Heart left ventricle (tissue), 16 donors: ENCODE measurements around the gene EDN3. TPM values are rescaled to one million over a fixed set of nuclear protein-coding genes. Genes with fewer than 3 reads are reported as not detected.

Experiments
- ATAC-seq, 4 donors: fragments of 200-7000 bp; cut with Tn5 transposase; one replicate each; pipeline ENCODE4 v1.9.1; 2020 to 2022; ENCODE audit warnings: moderate library complexity in 4 of 4, mild to moderate bottlenecking in 3 of 4, moderate number of reproducible peaks in 1 of 4
- DNase-seq, 5 donors: peaks; one replicate each; pipeline ENCODE4 v3.0.0-alpha.2; 2020
- H3K27ac ChIP-seq, 12 donors: fragments of 200-600 bp; sonication (generic) in 4 of 12; one replicate each; pipeline versions ENCODE4 v1.5.0 to v1.8.0; 2016 to 2022; ENCODE audit warnings: mild to moderate bottlenecking in 2 of 12
- H3K27me3 ChIP-seq, 9 donors: fragments of 200-600 bp; sonication (generic) in 2 of 9; one replicate each; pipeline versions ENCODE4 v1.5.1 to v1.8.0; 2016 to 2022; ENCODE audit warnings: mild to moderate bottlenecking in 3 of 9
- H3K36me3 ChIP-seq, 9 donors: fragments of 200-600 bp; sonication (generic) in 2 of 9; one replicate each; pipeline versions ENCODE4 v1.5.0 to v1.8.0; 2018 to 2022; ENCODE audit warnings: mild to moderate bottlenecking in 2 of 9
- H3K4me1 ChIP-seq, 12 donors: fragments of 200-600 bp; sonication (generic) in 4 of 12; one replicate each; pipeline versions ENCODE4 v1.5.0 to v1.8.0; 2016 to 2022; ENCODE audit warnings: mild to moderate bottlenecking in 3 of 12
- H3K4me3 ChIP-seq, 12 donors: fragments of 200-600 bp; sonication (generic) in 4 of 12; one replicate each; pipeline versions ENCODE4 v1.5.0 to v1.8.0; 2017 to 2022; ENCODE audit warnings: mild to moderate bottlenecking in 9 of 12, moderate library complexity in 4 of 12
- H3K9me3 ChIP-seq, 12 donors: fragments of 200-600 bp; sonication (generic) in 4 of 12; one replicate each; pipeline versions ENCODE4 v1.5.0 to v1.8.0; 2016 to 2022; ENCODE audit warnings: mild to moderate bottlenecking in 1 of 12
- CTCF ChIP-seq, 12 donors: fragments of 200-600 bp; sonication (generic) in 4 of 12; IDR thresholded peaks; one replicate each; pipeline versions ENCODE4 v1.5.0 to v1.8.0; 2018 to 2022; ENCODE audit warnings: antibody characterized with exemption in 12 of 12, mild to moderate bottlenecking in 5 of 12
- POLR2A ChIP-seq, 2 donors: fragments of 450-650 bp; IDR thresholded peaks; one replicate each; pipeline ENCODE4 v1.6.1; 2017; ENCODE audit warnings: antibody characterized with exemption in 2 of 2, mild to moderate bottlenecking in 2 of 2, moderate library complexity in 2 of 2
- WGBS, 4 donors: extraction: QIAGEN DNeasy Blood & Tissue Kit in 2 of 4; methylation state at CpG; one replicate each; pipeline versions ENCODE4 v1.1.5 to v1.1.7; 2013 to 2018; 5-methylcytosine and 5-hydroxymethylcytosine counted together
- intact Hi-C, 10 donors: fragments of 100-400 bp; cut with DNase I; formaldehyde crosslinking; loops; one replicate each; pipeline versions ENCODE4 v1.11.1 to v1.14.2; 2022
- polyA plus RNA-seq, 2 donors: library from polyadenylated mRNA; stranded (reverse); fragments of 200-250 nt; gene quantifications; one replicate each; pipeline ENCODE4 v1.2.3, GENCODE V29; 2013
- total RNA-seq, 9 donors: library from RNA; depleted of rRNA in 2 of 9; stranded (reverse); fragments of >200 nt in 2 of 9; fragmentation: NEBNext Ultra II Directional in 3 of 9; extraction: Animal tissue kit (Norgen Biotek cat#: 25700) in 3 of 9; gene quantifications; one replicate each; pipeline versions ENCODE4 v1.1.0 to v1.2.4, GENCODE V29; 2016 to 2023
- donor health status: ischemic (EF 13 %, LVEDD 7.1; RV severe dilation, severe dysfunction).
- donor health status: healthy with polysubstance abuse.
- donor health status: DM: no; HTN: yes; CAD: no.
- donor health status: DM: no; HTN: no; CAD: no.
- donor health status: ischemic (EF 25% LVEDD 6.9; RV normal size, moderate dysfunction).
- donor health status: ischemic (EF 25% LVEDD 5.7; RV mildly dilated, moderate dysfunction).
- donor health status: healthy.
- donor health status: DM: yes; HTN: yes; CAD: no.
- donor health status: ischemic (EF 35%, LVEDD 5.7; RV mildly dilated, moderate dysfunction).
- donor health status: nonischemic (EF 11% LVEDD 7.7; RV severe dilation, severe dysfunction).
- donor health status: DM: yes; HTN: yes; CAD: no.
- donor health status: PGD.
- donor health status: ischemic (EF 29% LVEDD 5.4; RV normal size, mild dysfunction).
- donor health status: nonischemic (EF 23%, LVEDD 6.1; RV moderate dilation, normal function).

EDN3 gene
- total and polyA plus RNA-seq, 11 donors: 0.07 to 0.17 TPM; not detected in 9

GRCh38 chr20:59350330-59351156 is 50.1 kb downstream of the EDN3 start:
- TF ChIP-seq POLR2A (IDR thresholded peaks at IDR 0.05): no peak
- no peak for TF ChIP-seq CTCF (IDR thresholded peaks at IDR 0.05)
- intact Hi-C loops: no loop called here
- 75 to 85% (median 80%) methylated on average over 9 to 10 of the region's 10 CpGs for WGBS, 4 donors

GRCh38 chr20:59351157-59352040 is 51.0 kb downstream of the EDN3 start:
- DNase-seq (no peak), ATAC-seq (no peak)
- Histone ChIP-seq H3K27me3 (peaks cover 0 to 15% (median 0%) of the 10 kb centered on the region in 9 donors), H3K27ac (no peak overlapping the region), H3K4me3 (no peak overlapping the region), H3K36me3 (no peaks in the 10 kb centered on the region), H3K4me1 (no peaks in the 10 kb centered on the region), H3K9me3 (no peaks in the 10 kb centered on the region)
- TF ChIP-seq CTCF (IDR thresholded peaks at IDR 0.05): no peak
- no peak for TF ChIP-seq POLR2A (IDR thresholded peaks at IDR 0.05)
- intact Hi-C loops: no loop called here
- 83 to 86% (median 84%) methylated on average over 10 of the region's 10 CpGs for WGBS, 4 donors

More at GRCh38 chr20:59350330-59351156, 50.1 kb downstream of the EDN3 start:
- no peaks in the 10 kb centered on the region for H3K4me1 ChIP-seq
- no peaks in the 10 kb centered on the region for H3K36me3 ChIP-seq
- no peak for DNase-seq
- H3K4me3 ChIP-seq: no peak overlapping the region
- ATAC-seq: no peak
- H3K9me3 ChIP-seq: no peaks in the 10 kb centered on the region
- H3K27me3 ChIP-seq: peaks cover 0 to 11% (median 0%) of the 10 kb centered on the region in 9 donors
- H3K27ac ChIP-seq: no peak overlapping the region

DNA sequence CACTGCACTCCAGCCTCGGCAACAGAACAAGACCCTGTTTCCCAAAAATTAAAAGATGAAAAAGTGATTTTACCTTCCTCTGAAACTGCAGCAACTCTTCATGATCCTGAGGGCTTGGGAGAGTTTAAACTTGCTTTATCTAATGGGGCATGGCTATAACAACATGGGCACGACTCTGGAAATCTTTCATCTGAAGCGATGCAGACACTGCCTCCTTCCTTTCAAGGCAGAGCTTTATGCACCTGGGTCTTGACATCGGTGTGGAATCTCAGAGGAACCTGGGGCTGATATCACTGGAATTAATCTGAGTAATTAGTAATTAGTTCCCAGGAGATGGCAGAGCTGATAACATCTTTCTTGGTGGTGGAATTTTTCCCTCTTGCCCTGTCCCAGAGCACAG is 52.1 kb downstream of the EDN3 start:
- no peaks in the 10 kb centered on the region for H3K36me3 ChIP-seq
- ATAC-seq (no peak), DNase-seq (no peak)
- 73 to 82% (median 76%) methylated on average over 4 of the region's 4 CpGs for WGBS, 4 donors
- intact Hi-C loops: no loop called here
- no peak overlapping the region for H3K27ac ChIP-seq
- no peak overlapping the region for H3K4me3 ChIP-seq
- TF ChIP-seq CTCF (IDR thresholded peaks at IDR 0.05) (no peak), POLR2A (IDR thresholded peaks at IDR 0.05) (no peak)
- peaks cover 0 to 17% (median 0%) of the 10 kb centered on the region in 9 donors for H3K27me3 ChIP-seq
- H3K9me3 ChIP-seq: no peaks in the 10 kb centered on the region
- H3K4me1 ChIP-seq: no peaks in the 10 kb centered on the region

- WGBS, 4 donors: 86 to 88% (median 87%) methylated on average over 9 of the region's 9 CpGs
- Histone ChIP-seq H3K36me3 (no peaks in the 10 kb centered on the region), H3K27ac (no peak overlapping the region), H3K9me3 (no peaks in the 10 kb centered on the region), H3K4me1 (no peaks in the 10 kb centered on the region), H3K27me3 (peaks cover 0 to 17% (median 0%) of the 10 kb centered on the region in 9 donors), H3K4me3 (no peak overlapping the region)
- ATAC-seq: no peak
- intact Hi-C loops: no loop called here
- no peak for DNase-seq
- no peak for TF ChIP-seq CTCF (IDR thresholded peaks at IDR 0.05)
- no peak for TF ChIP-seq POLR2A (IDR thresholded peaks at IDR 0.05)
Observed at GRCh38 chr20:59352990-59353389, 52.6 kb downstream of the EDN3 start.
